AML-193 (cell line): ENCODE data around the gene SDK2.

Experiments used
- DNase-seq, 2 experiments: peaks; one replicate each; lab custom pipeline; 2025; lab: John Stamatoyannopoulos, UW

The SDK2 gene

DNA sequence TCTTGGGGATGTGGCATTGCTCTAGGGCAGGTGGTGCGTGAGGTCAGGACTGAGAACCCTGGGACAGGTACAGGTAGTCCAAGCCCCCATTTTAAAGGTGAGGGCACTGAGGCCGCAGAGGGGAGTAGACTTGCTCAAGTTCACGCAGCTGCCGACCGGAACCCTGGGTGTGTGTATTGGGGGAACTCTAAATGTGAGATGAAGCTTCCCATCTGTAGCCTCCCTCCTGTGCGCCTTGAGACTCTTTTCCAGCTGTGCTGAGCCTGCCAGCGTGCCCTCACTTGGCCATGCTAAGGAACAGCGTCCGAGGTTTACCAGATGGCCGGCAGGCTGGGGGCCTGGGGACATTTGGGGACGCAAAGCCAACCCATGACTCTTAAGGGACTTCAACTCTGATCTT, 253.4 kb downstream of the SDK2 start:
- no peak for DNase-seq

DNA sequence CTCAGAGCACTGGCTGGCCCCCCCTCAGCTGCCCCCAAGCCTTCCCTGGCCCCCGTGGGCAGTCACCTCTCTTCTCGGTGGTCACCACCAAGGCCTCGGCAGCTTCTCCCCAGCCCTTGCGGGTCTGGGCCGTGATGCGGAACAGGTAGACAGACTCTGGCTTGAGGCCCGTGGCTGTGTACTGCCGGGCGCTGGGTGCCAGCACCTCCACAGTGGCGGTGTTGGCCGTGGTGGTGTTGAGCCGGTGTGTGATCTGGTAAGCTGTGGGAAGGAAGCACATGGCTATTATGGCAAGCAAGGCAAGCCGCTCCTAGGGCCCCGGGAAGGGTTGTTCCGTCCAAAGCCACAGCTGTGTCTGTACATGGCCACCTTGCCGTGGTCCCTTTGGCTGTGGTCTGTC, 254.0 kb downstream of the SDK2 start:
- DNase-seq = no peak

DNA sequence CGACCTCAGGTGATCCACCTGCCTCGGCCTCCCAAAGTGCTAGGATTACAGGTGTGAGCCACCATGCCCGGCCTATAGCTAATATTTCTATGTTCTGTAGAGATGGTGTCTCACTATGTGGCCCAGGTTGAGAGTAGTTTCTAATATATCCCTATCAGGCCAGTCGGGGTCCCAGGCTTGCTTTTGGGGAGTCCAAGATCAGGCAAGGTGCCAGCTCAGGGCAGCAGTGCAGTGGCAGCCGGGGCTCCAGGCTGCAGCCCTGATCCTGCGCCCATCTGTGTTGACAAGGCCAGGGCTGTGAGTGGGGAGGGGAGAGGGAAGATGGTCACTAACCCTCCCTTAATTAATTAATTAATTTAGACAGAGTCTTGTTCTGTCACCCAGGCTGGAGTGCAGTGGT, 254.8 kb downstream of the SDK2 start:
- DNase-seq = no peak

DNA sequence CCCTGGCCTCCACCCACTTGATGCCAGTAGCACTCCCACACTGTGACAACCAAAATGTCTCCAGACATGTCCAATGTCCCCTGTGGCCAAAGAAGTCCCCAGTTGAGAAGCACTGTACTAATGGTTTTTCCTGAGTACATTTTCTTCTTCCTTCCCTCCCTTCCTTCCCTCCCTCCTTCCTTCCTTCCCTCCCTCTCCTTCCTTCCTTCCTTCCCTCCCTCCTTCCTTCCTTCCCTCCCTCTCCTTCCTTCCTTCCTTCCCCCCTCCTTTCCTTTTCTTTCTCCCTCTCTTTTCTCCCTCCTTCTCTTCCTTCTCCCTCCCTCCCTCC, 255.7 kb downstream of the SDK2 start:
- DNase-seq = no peak

DNA sequence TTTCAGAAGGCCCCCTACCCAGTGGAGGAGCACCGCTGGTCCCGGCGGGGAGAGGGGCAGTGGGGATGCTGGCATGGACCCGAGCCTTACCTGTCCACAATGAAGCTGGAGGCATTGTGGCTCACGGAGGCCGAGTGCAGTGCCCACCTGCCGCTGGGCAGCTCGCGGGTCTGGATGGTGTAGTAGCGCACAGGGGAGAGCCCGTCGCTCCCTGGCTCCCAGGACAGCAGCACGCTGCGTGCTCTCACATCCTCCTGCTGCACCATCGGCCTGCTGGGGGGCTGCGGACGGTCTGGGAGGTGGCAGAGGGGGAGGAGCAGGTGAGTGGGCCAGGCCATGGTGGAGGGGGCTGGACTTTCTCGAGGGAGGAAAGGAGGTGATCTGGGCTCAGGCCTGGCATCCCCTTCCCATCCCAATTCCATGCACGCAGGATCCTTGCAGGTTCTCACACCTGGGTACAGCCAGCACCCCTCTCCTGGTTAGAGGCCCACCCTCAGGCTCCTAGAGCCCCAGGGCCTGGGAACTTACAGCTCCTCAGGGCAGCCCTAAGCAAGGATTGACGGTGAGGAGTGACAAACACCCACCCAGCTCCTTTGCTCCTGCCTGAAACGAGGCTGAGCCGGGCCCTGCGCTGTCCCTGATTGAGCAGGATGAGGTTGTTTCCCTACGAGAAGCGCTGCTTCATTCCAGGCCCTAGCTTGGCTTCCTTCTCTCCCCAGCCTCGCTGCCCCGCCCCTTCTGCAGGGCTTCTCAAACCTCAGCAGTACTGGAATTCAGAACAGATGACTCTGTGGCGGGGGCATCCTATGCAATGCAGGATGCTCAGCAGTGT, 256.3 kb downstream of the SDK2 start:
- no peak for DNase-seq

DNA sequence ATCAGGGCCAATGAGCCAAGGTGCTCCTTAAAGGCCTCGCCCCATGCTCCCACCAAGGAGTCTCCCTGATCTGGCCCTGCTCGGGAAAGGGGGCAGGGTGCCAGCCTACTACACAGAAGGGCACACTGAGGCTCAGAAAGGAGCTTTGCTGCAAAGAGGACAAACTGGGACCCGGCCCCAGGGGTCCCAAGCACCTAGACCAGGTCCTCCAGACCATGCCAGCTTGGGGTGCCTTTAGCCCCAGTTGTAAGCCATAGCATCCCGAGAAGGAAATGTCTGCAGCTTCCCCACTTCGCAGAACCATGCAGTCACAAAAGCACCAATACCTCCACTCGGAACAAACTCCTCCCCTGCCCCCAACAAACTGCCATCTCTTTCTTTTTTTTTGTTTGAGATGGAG, 257.7 kb downstream of the SDK2 start:
- no peak for DNase-seq

DNA sequence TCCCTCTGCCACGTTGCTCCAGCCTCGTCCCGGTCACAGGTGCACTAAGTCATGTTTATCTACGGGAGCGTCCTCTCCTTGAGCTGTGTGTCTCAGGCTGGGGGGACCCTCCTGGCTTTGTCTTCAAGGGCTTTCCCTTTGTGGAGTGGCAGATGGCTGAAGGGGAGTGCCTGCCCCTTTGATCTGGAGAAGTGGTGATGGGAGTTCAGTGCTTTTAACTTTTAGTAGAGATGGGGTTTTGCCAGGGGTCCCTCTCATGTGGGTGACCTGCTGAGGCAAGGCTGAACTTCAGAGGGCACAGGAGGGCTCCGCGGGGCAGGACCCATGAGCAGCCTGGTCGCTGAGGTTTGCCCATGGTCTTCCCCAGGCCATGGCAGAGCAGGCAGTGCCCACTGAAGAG, 259.3 kb downstream of the SDK2 start:
- no peak for DNase-seq

DNA sequence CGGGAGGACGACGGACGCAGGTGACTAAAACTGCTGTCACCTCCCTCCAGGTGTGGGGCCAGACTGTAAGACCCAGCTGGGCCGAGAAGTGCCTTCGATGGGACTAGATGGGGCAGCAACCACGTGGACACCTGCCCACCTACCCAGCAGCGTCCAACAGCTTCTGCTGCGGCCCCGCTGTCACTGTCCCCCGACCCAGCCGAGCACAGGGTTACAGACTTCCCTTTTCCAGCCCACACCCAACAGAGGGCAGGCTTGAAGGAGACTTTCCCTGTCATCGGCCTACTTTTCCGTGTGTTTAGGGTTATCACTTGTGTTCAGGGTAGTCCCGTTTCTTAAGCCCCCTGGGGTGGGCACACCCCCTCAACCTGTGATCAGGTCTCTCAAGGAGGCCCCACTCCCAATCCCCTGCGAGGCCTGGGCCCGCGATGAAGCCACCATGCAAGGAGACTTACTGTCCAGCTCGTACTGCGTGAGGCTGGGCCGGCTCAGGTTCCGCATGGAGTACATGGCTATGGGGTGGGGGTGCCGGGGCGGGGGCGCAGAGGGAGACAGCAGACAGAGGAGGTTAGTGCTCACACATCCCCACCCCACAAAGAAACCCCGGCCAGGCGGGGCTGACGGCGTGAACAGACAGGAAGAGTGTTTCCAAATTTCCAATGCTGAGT, 263.7 kb downstream of the SDK2 start:
- no peak for DNase-seq

DNA sequence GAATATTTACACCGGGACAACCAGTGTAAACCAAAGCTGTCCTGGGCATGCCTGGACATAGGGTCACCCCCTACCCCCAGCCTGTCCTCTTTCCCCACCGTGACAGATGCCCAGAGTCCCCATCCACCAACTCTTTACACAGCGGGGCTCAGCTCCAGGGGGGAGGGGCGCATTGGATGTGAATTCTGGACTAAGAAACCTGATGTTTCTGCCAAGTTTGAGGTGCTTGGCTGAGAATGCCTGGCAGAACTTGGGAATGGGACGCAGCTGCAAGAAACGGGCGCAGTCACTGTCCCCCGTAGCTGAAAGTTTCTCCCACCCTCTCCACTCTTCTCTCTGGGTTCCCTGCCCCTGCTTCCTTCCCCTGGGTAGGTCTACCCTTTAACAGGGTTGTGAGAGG, 264.4 kb downstream of the SDK2 start:
- no peak for DNase-seq

DNA sequence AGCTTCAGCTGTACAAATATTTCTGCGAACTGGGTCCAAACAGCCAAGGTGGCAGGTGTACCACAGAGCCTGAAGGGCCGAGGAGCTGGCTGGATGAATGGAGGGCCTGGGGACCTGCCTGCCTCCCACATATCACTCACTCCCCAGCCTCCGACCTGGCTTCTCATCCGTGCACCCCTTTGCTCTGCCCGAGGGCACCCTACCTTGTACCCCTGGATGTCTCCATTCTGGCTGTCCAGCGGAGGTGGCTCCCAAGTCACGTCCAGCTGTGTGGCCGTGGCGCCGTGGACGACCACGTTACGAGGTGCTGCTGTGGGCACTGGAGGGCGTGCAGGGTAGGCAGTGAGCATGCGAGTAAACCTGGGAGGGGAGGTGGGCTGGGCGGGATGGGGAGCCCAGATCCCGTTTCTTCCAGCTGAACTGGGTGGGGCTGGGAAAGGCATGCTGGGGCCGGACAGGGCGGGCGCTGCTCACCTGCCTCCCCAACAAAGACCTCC, 265.2 kb downstream of the SDK2 start:
- no peak for DNase-seq

DNA sequence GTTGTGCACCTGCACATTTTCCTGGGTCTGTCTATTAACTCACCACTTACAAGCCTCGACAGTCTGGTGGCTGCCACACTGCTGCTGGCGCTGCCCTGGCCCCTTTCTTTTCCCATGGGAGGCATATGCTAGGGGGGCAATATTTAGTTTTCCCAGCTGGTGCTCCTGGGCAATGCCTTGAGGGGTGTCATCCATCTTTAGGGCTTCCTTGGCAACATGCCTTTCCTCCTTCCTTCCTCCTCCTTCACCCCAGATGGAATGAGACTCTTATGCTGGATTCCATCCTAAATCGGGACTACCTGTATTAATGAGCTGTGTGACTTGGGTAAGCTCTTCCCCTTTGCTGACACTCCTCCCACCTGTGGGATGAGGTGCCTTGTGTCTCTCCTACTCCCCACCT, 267.6 kb downstream of the SDK2 start:
- no peak for DNase-seq

DNA sequence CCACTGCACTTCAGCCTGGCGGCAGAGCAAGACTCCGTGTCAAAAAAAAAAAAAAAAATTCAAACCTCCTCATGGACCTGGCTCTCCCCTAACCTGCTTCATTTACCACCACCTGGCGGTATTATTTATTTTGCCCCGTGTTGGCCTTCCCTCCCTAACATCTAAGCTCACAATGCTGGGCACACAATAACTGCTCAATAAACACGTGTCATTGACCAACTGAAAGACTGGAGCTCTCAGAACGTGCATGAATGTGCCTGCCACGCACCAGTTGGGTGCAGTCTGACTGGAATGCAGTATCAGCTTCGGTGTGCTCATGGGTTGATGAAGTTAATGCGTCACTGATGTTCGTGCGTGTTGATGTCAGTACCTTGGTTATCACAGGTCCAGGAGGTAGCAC, 268.1 kb downstream of the SDK2 start:
- no peak for DNase-seq

DNA sequence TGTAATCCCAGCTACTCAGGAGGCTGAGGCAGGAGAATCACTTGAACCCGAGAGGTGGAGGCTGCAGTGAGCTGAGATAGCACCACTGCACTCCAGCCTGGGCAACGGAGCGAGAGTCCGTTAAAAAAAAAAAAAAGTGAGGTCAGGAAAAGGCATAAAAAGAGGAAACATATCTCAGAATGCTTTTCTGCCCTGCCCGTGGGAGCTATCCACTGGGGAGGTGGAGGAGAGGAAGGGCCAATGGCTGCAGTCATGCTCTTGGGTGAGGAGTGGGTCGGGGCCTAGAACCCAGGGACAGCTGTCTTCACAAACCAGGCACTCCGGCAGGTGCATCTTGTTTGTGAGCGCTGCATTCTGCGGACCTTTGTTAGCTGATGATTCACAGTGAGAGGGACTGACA, 272.4 kb downstream of the SDK2 start:
- DNase-seq = no peak

DNA sequence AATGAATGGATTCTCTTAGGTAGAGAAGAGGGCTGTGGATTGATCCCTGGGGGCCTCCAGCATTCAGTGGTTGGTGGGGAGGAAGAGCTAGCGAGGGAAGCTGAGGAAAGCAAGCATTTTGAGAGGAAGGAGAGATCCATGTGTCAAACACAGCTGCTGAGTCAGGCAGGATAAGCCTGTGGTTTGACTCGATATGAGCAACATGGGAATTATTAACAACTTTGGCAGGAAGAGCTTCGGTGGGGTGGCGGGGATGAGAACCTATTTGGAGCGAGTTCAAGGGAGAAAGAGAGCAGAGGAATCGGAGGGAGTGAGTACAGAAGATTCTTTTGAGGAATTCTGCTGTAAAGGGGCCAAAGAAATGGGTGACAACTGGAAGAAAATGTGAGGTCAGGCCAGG, 273.0 kb downstream of the SDK2 start:
- no peak for DNase-seq

DNA sequence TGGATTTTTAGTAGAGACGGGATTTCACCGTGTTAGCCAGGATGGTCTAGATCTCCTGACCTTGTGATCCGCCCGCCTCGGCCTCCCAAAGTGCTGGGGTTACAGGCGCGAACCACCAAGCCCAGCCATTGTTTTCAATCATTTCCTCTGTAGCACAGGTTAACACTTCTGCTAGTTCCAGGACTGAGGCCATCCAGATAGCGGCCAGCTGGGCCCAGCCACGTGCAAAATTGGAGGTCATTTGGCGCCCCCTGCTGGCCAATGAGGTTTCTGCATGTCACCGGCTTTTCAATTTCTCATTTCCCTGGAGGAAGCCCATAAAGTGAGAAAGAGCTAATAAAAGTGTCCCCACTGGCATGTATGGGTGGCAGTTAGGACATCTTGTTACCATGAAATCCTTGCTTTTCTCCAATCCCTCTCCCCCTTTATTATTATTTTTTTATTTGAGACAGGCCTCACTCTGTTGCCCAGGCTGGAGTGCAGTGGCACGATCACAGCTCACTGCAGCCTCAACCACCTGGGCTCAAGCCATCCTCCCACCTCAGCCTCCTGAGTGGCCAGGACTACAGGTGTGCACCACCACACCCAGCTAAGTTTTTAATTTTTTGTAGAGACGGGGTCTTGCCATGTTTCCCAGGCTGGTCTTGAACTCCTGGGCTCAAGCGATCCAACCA, 274.3 kb downstream of the SDK2 start:
- peak; percentile 71 to 77 for DNase-seq

DNA sequence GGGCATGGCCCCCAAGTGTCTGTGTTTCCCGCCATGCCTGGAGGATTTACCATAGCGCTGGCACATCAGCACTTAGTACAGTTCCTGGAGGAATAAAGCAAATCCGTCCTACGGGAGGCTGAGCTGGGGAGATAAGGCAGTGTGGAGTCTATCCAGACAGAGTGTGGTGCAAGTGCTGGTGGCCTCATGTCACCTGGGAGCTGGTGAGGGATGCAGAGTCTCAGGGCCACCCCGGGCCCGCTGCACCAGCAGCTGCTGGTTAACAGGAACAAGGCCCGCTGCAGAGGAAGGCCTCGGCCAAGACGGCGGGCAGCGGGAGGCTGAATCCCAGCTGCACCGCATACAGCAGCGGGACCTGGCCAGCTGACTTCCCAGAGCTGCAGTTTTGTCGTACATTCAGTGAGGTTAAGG, 275.1 kb downstream of the SDK2 start:
- no peak for DNase-seq

DNA sequence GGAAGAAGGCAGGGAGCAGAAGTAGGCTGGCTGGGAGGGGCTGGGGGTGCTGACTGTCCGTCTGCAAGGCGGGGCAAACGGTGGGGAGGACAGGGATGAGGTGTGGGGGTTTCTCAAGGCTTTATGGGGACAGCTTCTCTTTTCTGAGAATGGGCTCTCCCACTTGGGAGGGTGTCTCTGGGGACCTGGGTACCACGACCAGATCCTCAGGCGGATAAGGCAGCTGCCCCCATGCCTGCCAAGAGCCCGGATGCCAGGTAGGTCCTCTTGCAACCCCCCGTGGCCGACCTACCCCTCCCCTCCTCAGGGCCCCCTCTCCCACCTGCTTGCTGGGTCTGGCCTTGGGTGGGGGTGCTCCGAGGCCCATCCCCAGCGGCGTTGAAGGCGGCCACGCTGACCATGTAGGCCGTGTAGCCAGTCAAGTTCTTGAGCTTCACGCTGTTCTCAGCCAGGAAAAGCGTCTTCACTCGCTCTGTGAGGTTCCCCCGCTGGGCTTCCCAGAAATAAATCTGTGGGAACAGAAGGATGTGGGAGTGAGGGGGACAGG, 276.1 kb downstream of the SDK2 start:
- DNase-seq = no peak

DNA sequence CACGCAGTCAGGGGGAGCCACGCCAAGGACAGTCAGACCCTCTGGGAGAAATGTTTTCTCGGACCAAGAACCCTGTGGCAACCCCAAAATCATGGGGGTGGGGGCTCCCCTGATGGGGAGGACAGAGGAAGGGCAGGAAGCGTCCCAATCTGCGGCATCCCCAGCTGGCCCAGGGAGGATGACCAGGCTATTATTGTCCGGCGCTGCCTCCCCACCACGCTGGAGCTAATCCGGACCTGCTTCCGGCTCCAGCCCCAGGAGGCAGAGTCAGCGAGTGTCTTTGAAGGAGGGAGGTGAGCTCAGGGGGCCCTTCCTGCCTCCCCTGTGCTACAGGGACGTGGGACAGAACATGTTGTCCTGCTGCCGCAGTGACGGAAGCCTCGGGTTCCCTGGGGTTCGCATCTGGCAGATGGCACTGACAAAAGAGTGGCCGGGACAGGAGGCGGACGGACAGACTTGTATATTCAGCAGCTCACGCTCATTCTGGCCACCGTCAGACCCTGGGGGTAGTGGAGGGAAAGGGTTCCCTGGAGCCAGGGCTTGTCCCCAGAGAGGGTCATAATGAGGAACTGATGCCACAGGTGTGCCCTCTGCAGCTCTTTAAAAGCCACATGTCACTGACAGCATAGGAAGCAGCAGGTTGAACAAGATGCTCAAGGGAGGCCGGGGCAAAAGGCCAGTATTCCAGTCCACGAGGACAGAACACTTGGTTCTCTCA, 278.2 kb downstream of the SDK2 start:
- no peak for DNase-seq

DNA sequence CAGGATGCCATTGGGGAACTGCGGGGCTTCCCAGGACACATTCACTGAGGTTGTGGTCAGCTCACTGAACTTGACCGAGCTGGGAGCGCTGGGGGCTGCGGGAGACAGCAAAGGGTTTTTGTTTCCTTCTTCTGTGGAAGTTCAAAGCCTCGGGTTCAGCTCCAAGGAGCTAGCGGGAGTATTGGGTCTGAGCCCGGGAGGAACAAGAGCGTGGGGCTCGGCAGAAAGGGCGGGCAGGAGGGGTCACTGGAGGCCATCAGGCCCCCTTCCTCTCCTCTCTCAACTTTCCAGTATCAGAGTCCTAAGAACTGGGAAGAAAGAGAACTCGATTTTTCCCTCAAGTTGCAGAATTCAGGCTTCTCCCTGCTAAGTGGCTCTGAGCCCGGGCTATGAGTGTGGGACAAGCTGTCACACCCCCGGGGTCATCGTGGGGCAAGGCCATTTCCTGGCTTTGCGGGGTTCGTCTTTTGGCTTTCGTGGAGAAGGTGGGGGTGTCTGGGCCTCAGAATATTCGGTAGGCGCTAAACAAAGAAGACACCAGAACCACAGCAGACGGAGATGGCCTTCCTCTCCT, 278.9 kb downstream of the SDK2 start:
- no peak for DNase-seq

DNA sequence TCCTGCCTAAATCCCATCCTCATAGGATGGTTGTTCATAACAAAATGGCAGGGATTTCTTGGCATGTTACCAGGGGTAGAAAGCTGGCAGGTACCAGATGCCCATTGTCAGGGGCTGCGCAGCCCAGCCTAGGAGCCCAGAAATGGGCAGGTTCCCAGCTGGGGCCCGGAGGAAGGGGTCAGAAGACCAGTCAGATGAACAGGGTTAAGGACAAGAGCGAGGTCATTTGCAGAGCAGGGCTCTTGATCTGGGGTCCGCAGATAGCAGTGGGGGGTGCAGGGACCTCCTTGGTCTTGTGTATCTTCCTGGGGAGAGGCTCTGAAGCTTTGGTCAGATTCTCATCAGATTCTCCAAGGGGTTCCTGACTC, 280.1 kb downstream of the SDK2 start:
- no peak for DNase-seq

DNA sequence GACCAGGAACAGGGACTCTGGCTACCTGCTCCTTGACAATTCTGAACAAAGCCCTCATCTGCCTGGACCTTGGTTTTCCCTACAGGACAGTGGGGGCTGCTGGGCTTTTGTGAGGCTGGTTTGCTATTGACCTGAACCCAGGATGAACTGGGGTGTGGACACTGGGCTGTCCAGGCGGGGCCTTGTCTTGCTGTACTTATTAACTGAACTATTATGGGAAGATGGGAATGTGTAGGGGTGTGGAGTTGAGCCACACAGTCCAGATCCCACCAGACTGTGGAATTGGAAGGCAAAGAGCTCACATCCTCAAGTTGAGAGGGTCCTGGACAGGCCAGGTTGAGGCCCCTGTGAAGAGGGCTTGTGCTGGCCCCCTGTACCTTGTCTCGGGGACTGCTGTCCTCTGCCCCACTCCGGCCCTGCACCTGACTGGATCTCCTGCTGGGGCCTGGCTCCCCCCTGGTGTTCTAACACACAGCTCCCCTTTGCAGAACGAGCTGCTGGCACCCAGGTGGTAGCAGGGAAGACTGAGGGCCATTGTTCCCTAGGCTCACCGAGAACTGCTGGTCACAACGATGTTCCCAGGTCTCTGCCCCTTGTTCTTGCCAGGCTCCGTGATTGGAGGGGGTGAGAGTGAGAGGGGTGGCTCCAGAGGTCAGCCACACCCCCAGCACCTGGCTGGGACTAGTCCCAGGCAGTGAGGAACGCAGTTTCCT, 280.6 kb downstream of the SDK2 start:
- DNase-seq = no peak
